Body of pancreas (tissue), 4 donors: ENCODE measurements around the gene CCDC138.

ENCODE experiments used
- CTCF ChIP-seq, 7 experiments: fragments of 450-650 bp in 4 of 7; fragments of 200-600 bp in 3 of 7; sonication (generic) in 3 of 7; IDR thresholded peaks; one replicate each; pipeline ENCODE4 v1.5.1; 2016 to 2019; ENCODE audit warnings: antibody characterized with exemption in 7 of 7
- POLR2A ChIP-seq, 3 donors: fragments of 450-650 bp; IDR thresholded peaks; one replicate each; pipeline ENCODE4 v1.6.1; 2016; ENCODE audit warnings: antibody characterized with exemption in 3 of 3, mild to moderate bottlenecking in 2 of 3

GRCh38 chr2:108806371-108807113, 20.0 kb downstream of the CCDC138 start:
- no peak for TF ChIP-seq CTCF (IDR thresholded peaks at IDR 0.05)
- no peak for TF ChIP-seq POLR2A (IDR thresholded peaks at IDR 0.05)
